ENCODE results near the gene PCBD2.
"Not testable (repeated sequence)": the region's sequence is repeated elsewhere in the genome, so short reads cannot be mapped to it uniquely, and the experiment has no call there.

Gene PCBD2

DNA sequence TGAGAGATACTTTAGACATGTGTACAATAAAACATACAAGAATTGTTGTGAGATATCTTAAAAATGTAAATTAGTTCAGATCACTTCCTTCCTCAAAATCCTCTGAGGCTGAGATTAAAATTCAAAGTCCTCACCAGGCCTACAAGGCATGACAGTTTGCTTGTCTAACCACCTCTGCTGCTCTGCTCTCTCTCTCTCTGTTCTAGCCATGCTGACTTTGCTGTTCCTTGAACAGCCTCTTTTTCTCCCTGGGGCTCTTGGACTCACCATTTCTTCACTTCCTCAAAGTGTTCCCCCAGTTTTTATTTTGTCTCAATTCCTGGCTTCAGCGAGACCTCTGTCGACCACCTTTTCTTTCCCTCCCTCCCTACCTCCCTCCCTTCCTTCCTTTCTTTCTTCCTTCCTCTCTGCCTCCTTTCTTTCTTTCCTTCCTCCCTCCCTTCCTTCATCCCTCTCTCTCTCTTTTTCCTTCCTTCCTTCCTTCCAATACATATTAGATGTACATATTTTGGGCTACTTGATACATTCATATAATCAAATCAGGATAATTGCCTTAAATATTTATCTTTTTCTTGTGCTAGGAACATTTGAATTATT, 89.7 kb downstream of the PCBD2 start:
- Mint-ChIP-seq H3K4me3 (no peak overlapping the region), H3K27me3 (no peaks in the 10 kb centered on the region), H3K4me1 (no peaks in the 10 kb centered on the region), H3K9me3 (no peaks in the 10 kb centered on the region), H3K27ac (no peak overlapping the region), H3K36me3 (ENCODE audit: low read depth) (no peaks in the 10 kb centered on the region)
- no peak for DNase-seq
- no peak for ATAC-seq

DNA sequence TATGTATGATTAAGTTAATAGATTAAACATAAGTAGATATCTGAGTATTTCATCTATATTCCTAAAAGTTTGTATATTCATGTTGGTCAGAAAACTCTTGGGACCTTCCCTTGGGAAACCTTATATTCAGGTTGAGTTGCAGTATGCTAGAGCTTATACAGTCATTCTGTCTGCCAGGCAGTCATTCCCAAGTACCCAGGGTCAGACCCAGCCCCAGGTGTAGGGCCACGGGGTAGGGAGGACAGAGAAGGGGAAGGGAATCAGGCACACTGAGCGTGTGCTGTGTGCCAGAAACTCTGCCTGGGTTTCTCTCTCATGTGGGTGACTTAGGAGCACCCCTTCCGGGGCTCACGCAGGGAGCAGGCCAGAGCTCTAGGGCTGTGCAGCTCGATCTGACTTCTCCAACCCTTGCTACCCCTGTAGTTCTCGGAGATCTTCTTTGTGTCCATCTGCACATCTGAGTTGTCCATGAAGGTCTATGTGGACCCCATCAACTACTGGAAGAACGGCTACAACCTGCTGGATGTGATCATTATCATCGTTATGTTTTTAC, 91.0 kb downstream of the PCBD2 start:
- Mint-ChIP-seq H3K27ac (no peak overlapping the region), H3K27me3 (peaks cover 2% of the 10 kb centered on the region), H3K4me3 (no peak overlapping the region), H3K4me1 (no peaks in the 10 kb centered on the region), H3K36me3 (ENCODE audit: low read depth) (no peaks in the 10 kb centered on the region), H3K9me3 (no peaks in the 10 kb centered on the region)
- ATAC-seq (no peak), DNase-seq (no peak)

- H3K27ac Mint-ChIP-seq, result no peak overlapping the region
- H3K36me3 Mint-ChIP-seq (ENCODE audit: low read depth), result no peaks in the 10 kb centered on the region
- H3K27me3 Mint-ChIP-seq, result peaks cover 2% of the 10 kb centered on the region
- no peaks in the 10 kb centered on the region for H3K9me3 Mint-ChIP-seq
- DNase-seq (no peak), ATAC-seq (no peak)
- no peak overlapping the region for H3K4me3 Mint-ChIP-seq
- H3K4me1 Mint-ChIP-seq, result no peaks in the 10 kb centered on the region
Measured at GRCh38 chr5:134997015-134997414, 92.1 kb downstream of the PCBD2 start.

- H3K4me1 Mint-ChIP-seq; DNase-seq; H3K9me3 Mint-ChIP-seq; H3K36me3 Mint-ChIP-seq (ENCODE audit: low read depth); H3K4me3 Mint-ChIP-seq; H3K27me3 Mint-ChIP-seq; H3K27ac Mint-ChIP-seq; ATAC-seq: not testable (repeated sequence)
Measured at GRCh38 chr5:134998068-134998467, 93.1 kb downstream of the PCBD2 start.

GRCh38 chr5:135004376-135004775, 99.4 kb downstream of the PCBD2 start:
- DNase-seq (no peak), ATAC-seq (no peak)
- no peaks in the 10 kb centered on the region for H3K9me3 Mint-ChIP-seq
- no peaks in the 10 kb centered on the region for H3K36me3 Mint-ChIP-seq (ENCODE audit: low read depth)
- no peak overlapping the region for H3K4me3 Mint-ChIP-seq
- H3K27ac Mint-ChIP-seq, result no peak overlapping the region
- no peaks in the 10 kb centered on the region for H3K4me1 Mint-ChIP-seq
- peaks cover 2% of the 10 kb centered on the region for H3K27me3 Mint-ChIP-seq

DNA sequence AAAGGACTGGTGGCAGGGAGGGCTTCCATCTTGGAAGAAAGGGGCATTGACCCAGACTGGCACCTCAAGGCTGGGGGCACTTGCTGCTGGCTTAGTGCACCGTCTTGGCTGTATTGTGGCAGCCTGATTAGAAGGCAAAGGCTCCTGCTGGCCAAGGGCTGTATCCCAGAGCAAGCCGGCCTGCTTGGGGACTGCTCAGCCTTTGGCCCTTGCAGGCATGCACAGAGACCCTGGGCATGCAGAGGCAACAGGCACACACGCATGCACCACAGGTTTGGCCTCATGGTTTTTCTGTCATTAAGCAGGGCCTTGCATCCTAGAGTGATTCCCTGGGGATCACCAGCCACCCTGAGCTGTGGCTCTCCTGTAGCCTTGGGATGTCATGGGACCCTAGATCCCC, 100.1 kb downstream of the PCBD2 start:
- peaks cover 2% of the 10 kb centered on the region for H3K27me3 Mint-ChIP-seq
- no peaks in the 10 kb centered on the region for H3K36me3 Mint-ChIP-seq (ENCODE audit: low read depth)
- no peaks in the 10 kb centered on the region for H3K9me3 Mint-ChIP-seq
- no peak overlapping the region for H3K4me3 Mint-ChIP-seq
- ATAC-seq (no peak), DNase-seq (no peak)
- no peaks in the 10 kb centered on the region for H3K4me1 Mint-ChIP-seq
- H3K27ac Mint-ChIP-seq, result no peak overlapping the region

DNA sequence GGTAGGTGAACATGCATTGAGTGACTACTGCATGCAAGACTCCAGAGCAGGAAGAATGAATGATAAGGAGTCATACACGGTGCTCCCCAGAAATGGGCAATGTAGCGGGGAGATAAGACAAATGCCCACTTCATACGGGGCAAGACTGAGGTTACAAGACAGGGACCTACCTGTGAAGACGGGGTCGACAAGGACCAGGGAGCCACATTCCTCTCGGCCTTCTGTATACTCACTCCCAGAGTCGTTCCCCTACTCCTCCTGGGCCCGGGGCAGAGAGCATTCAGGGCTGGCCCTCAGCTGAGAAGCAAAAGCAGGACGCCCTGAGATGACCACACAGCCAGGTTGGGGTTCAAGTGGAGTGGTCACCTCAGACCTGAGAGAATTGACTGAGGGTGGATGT, 102.4 kb downstream of the PCBD2 start:
- Mint-ChIP-seq H3K4me1 (no peaks in the 10 kb centered on the region), H3K27ac (no peak overlapping the region), H3K9me3 (no peaks in the 10 kb centered on the region), H3K36me3 (ENCODE audit: low read depth) (no peaks in the 10 kb centered on the region), H3K4me3 (no peak overlapping the region), H3K27me3 (no peaks in the 10 kb centered on the region)
- DNase-seq (no peak), ATAC-seq (no peak)

DNA sequence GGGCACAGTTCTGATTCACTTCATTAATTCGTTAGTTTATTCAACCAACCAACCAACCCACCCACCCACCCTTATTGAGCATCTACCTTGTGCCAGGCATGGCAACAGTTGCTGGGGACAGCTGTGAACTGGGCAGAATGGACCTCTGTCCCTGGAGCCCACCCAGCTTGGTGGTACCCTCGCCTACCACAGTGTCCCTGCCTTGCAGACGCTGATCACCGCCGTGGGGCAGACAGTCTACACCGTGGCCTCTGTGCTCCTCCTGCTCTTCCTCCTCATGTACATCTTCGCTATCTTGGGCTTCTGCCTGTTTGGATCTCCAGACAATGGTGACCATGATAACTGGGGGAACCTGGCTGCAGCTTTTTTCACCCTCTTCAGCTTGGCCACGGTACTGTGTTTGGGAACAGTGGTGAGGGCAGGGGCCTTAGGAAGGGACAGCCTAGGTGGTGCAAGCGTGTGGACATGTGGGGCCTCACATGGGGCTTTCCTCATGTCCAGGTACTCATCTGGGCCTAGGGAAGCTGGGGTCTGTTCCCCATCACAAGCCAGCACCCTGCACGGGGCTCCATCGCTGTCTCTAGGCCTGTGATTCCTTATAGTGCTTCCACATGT, 102.9 kb downstream of the PCBD2 start:
- Mint-ChIP-seq H3K36me3 (ENCODE audit: low read depth) (no peaks in the 10 kb centered on the region), H3K4me1 (no peaks in the 10 kb centered on the region), H3K4me3 (no peak overlapping the region), H3K27me3 (no peaks in the 10 kb centered on the region), H3K9me3 (no peaks in the 10 kb centered on the region), H3K27ac (no peak overlapping the region)
- DNase-seq, result no peak
- ATAC-seq, result no peak

GRCh38 chr5:135008556-135008955, 103.6 kb downstream of the PCBD2 start:
- Mint-ChIP-seq H3K4me3 (no peak overlapping the region), H3K36me3 (ENCODE audit: low read depth) (no peaks in the 10 kb centered on the region), H3K27ac (no peak overlapping the region), H3K27me3 (no peaks in the 10 kb centered on the region), H3K4me1 (no peaks in the 10 kb centered on the region), H3K9me3 (no peaks in the 10 kb centered on the region)
- no peak for DNase-seq
- no peak for ATAC-seq

DNA sequence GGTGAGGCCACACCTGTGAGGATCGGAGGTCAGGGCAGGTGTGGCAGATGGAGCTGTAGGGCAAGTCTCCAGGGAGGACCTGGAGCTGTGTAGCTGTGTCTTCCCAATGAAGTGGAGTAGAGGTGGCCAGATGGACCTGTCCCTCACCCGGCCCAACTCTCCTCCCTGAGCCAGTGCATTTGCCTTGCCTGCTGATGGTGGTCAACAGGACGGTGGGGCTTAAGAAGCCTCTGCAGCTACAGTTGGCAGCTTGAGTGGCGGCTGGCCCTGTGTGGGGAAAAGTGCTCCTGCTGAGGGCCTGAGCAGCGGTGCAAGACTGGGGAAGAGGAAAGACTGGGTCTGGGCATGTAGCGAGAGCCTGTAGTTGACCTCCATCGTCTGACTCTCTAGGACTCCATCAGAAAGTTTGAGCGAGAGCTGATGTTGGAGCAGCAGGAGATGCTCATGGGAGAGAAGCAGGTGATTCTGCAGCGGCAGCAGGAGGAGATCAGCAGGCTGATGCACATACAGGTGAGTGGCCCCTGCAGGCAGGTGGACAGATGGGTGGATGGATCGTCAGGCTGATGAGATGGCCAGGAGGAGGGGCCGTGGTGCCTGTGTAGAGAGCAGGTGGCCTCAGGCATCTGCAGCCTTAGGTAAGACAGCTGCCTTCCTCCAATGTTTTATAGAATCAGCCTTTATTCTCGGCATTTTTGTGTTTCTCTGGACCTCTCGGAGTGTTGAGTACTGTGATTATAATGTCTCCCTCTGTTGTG, 104.2 kb downstream of the PCBD2 start:
- ATAC-seq (no peak), DNase-seq (no peak)
- H3K36me3 Mint-ChIP-seq (ENCODE audit: low read depth), result no peaks in the 10 kb centered on the region
- no peak overlapping the region for H3K4me3 Mint-ChIP-seq
- no peak overlapping the region for H3K27ac Mint-ChIP-seq
- no peaks in the 10 kb centered on the region for H3K27me3 Mint-ChIP-seq
- H3K9me3 Mint-ChIP-seq, result no peaks in the 10 kb centered on the region
- H3K4me1 Mint-ChIP-seq, result no peaks in the 10 kb centered on the region

DNA sequence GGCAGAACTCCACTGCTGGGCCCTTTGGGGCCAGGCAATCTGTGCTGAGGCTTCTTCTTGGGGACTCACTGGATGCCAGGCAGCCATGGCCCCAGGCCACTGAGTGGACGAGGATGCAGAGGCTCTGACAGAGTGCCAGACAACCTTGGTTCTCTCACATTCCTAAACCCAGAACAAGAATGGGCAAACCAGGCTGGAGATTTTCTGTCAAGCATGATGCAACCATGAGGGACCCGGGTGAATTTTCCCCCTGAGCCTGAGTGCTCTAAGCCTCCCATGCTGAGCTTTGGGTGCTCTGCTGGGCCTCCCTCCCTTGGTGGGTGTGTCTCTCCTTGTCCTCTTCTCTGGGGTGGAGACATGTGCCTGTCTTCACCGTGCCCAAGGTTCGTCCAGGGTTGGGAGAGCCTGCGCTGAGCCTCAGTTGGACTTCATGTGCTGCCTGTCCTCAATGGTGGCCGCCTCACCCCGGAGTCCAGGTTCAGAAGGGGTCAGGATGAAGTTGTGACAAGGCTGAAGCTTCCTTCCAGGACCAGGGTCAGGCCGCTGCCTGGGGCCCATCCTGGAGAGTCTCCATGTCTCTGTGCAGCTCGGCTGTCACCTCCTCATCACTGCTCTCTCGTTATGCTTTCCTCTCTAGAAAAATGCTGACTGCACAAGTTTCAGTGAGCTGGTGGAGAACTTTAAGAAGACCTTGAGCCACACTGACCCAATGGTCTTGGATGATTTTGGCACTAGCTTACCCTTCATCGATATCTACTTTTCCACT, 105.0 kb downstream of the PCBD2 start:
- Mint-ChIP-seq H3K36me3 (ENCODE audit: low read depth) (no peaks in the 10 kb centered on the region), H3K4me3 (no peak overlapping the region), H3K4me1 (no peaks in the 10 kb centered on the region), H3K27ac (no peak overlapping the region), H3K9me3 (no peaks in the 10 kb centered on the region), H3K27me3 (no peaks in the 10 kb centered on the region)
- ATAC-seq, result no peak
- DNase-seq, result no peak

DNA sequence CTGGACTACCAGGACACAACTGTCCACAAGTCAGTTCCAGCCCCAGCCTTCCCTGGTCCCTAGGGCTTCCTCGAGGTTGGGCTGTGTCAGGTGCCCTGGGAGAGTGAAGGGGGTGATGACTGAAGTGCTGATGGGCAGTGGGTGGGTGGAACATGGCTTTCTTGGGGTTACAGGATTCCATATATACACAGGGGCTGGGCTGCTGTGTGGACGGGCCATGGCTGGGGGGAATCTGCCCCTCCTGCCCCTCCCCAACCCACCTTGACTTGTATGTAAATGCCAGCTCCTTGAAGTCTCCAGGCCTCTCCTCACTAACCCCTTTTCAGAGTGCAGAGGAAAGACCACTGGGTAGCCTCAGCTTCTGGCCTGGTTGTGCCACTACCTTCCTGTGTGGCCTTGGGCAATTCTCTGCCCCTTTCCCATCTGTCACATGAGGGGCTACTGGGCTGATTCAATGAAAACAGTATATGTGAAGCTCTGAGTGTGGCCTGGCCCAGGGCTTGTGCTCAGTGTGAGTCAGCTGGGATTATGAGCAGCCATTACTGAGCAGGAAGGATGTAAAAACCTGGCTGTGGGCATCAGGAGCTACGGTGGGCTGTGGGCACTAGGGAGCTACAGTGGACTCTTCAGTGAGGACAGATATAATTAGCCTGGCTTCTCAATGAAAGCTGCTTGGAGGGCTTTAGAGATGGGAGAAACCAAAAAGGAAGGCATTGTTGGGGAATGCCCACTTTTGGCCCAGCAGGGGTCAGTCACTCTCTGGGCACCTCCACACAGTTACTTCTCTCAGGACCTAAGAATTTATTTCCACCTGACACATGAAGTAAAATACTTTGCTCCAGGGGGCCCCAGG, 105.8 kb downstream of the PCBD2 start:
- H3K36me3 Mint-ChIP-seq (ENCODE audit: low read depth), result no peaks in the 10 kb centered on the region
- H3K9me3 Mint-ChIP-seq, result no peaks in the 10 kb centered on the region
- DNase-seq, result no peak

DNA sequence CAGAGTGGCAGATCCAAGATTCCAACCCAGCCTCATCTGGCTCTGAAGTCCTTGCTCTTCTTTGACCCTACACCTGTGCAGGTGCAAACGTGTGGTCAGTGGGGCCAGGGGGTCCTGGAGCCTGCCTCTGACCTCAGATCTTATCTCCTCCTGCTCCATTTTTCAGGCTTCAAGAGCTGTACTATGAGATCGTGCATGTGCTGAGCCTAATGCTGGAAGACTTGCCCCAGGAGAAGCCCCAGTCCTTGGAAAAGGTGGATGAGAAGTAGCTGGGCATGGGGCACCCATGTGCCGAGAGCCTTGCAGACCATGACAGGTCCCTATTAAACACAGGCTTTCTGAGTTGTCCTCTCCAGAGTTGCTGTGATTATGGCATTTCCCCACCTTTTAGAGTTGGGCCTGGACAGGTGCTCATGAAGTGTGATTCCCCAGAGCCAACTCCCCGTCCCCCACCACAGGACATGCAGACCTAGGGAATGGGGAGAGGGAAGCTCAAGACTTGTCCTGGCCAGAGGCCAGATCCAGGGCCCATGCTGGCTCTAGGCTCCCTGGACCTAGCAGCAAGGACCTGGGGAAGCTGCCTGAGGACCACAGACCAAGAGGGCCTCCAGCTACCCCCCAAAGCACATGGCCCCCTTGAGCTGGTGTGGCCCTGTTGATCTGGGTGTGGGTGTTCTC, 106.6 kb downstream of the PCBD2 start:
- Mint-ChIP-seq H3K4me1 (no peaks in the 10 kb centered on the region), H3K4me3 (no peak overlapping the region), H3K36me3 (ENCODE audit: low read depth) (no peaks in the 10 kb centered on the region), H3K27me3 (no peaks in the 10 kb centered on the region), H3K9me3 (no peaks in the 10 kb centered on the region), H3K27ac (no peak overlapping the region)
- no peak for ATAC-seq
- DNase-seq, result no peak

More for the DNA sequence above, 105.8 kb downstream of the PCBD2 start:
- Mint-ChIP-seq H3K27me3 (no peaks in the 10 kb centered on the region), H3K4me3 (no peak overlapping the region), H3K4me1 (no peaks in the 10 kb centered on the region), H3K27ac (no peak overlapping the region)
- no peak for ATAC-seq
